RPMI8226 (cell line): ENCODE results near the gene GNGT1.

ENCODE experiments used
- DNase-seq: peaks from one replicate; pipeline ENCODE4 v3.0.0-alpha.2; 2015

Gene GNGT1

GRCh38 chr7:93943816-93944540, 37.6 kb downstream of the GNGT1 start:
- DNase-seq: no peak

- DNase-seq: no peak
These were observed 38.3 kb downstream of the GNGT1 start for GRCh38 chr7:93944673-93945072.

- DNase-seq: no peak
These were observed 38.7 kb downstream of the GNGT1 start for GRCh38 chr7:93945083-93945482.

- no peak for DNase-seq
These were observed 39.6 kb downstream of the GNGT1 start for GRCh38 chr7:93945756-93946535.

GRCh38 chr7:93948106-93948505, 41.7 kb downstream of the GNGT1 start:
- no peak for DNase-seq

- DNase-seq: no peak
These were observed 42.5 kb downstream of the GNGT1 start for GRCh38 chr7:93948873-93949272.

GRCh38 chr7:93949423-93949822, 43.1 kb downstream of the GNGT1 start:
- no peak for DNase-seq

- no peak for DNase-seq
These were observed 48.9 kb downstream of the GNGT1 start for GRCh38 chr7:93955304-93955703.

GRCh38 chr7:93957767-93958166, 51.4 kb downstream of the GNGT1 start:
- DNase-seq: no peak

GRCh38 chr7:93958216-93958615, 51.8 kb downstream of the GNGT1 start:
- DNase-seq: no peak

- DNase-seq: no peak
These were observed 52.3 kb downstream of the GNGT1 start for GRCh38 chr7:93958651-93959050.
